Mesenchymal stem cell (in vitro differentiated cells and primary cell): ENCODE data around the gene L3MBTL1.
A peak's percentile ranks its signal among the peaks of the same experiment; 100 is the strongest.

ENCODE experiments used
- DNase-seq: peaks from one replicate; pipeline ENCODE4 v3.0.0-alpha.2; 2013
- H2AFZ ChIP-seq: one replicate; pipeline ENCODE4 v1.6.1; 2013; ENCODE audit warnings: low read depth, mild to moderate bottlenecking, control low read depth, inconsistent platforms, low read length, moderate library complexity
- H2AK5ac ChIP-seq: 2 replicates; pipeline ENCODE4 v1.6.1; 2013; ENCODE audit warnings: low read length, moderate library complexity, mild to moderate bottlenecking, inconsistent platforms; ENCODE audit not compliant: severe bottlenecking
- H2BK120ac ChIP-seq: one replicate; pipeline ENCODE4 v1.6.1; 2013; ENCODE audit warnings: low read depth, mild to moderate bottlenecking, inconsistent platforms, low read length, moderate library complexity
- H2BK12ac ChIP-seq, 2 experiments: one replicate each; pipeline ENCODE4 v1.6.1; 2013; ENCODE audit warnings: inconsistent platforms in 2 of 2, low read length in 2 of 2, mild to moderate bottlenecking in 2 of 2, moderate library complexity in 2 of 2, control low read depth in 1 of 2
- H2BK15ac ChIP-seq: one replicate; pipeline ENCODE4 v1.6.1; 2013; ENCODE audit warnings: mild to moderate bottlenecking, low read depth, inconsistent platforms; ENCODE audit not compliant: poor library complexity, severe bottlenecking
- H2BK5ac ChIP-seq: 2 replicates; pipeline ENCODE4 v1.6.1; 2013; ENCODE audit warnings: low read depth, mild to moderate bottlenecking, low read length, control low read depth, inconsistent platforms; ENCODE audit not compliant: poor library complexity, severe bottlenecking
- H3K14ac ChIP-seq, 2 experiments: one replicate each; pipeline ENCODE4 v1.6.1; 2013; ENCODE audit warnings: inconsistent platforms in 2 of 2, low read length in 2 of 2, control low read depth in 1 of 2, mild to moderate bottlenecking in 1 of 2, moderate library complexity in 1 of 2
- H3K18ac ChIP-seq, 2 experiments: one replicate each; pipeline ENCODE4 v1.6.1; 2013; ENCODE audit warnings: inconsistent platforms in 2 of 2, low read length in 2 of 2, control low read depth in 1 of 2, low read depth in 1 of 2, mild to moderate bottlenecking in 1 of 2
- H3K23ac ChIP-seq, 2 experiments: one replicate each; pipeline ENCODE4 v1.6.1; 2013; ENCODE audit warnings: inconsistent platforms in 2 of 2, low read length in 2 of 2, mild to moderate bottlenecking in 2 of 2, moderate library complexity in 2 of 2, control low read depth in 1 of 2
- H3K27ac ChIP-seq: 2 replicates; pipeline ENCODE4 v1.5.1; 2013; ENCODE audit warnings: mild to moderate bottlenecking, moderate library complexity, low read length, control low read depth, inconsistent platforms; ENCODE audit not compliant: poor library complexity, severe bottlenecking
- H3K27me3 ChIP-seq, 2 experiments: 2 replicates each; pipeline versions ENCODE4 v1.6.1 to v1.7.0; 2013; ENCODE audit warnings: low read length in 2 of 2, mild to moderate bottlenecking in 2 of 2, moderate library complexity in 2 of 2, control low read depth in 1 of 2, inconsistent platforms in 1 of 2; ENCODE audit not compliant: control insufficient read depth in 1 of 2, insufficient read depth in 1 of 2
- H3K36me3 ChIP-seq, 2 experiments: 2 replicates each; pipeline versions ENCODE4 v1.6.1 to v1.7.0; 2013; ENCODE audit warnings: low read length in 2 of 2, control low read depth in 1 of 2, inconsistent platforms in 1 of 2, low read depth in 1 of 2, mild to moderate bottlenecking in 1 of 2; ENCODE audit not compliant: insufficient read depth in 2 of 2, control insufficient read depth in 1 of 2
- H3K4ac ChIP-seq, 2 experiments: one replicate each; pipeline ENCODE4 v1.6.1; 2013; ENCODE audit warnings: inconsistent platforms in 2 of 2, low read length in 2 of 2, mild to moderate bottlenecking in 2 of 2, moderate library complexity in 2 of 2, control low read depth in 1 of 2, low read depth in 1 of 2
- H3K4me1 ChIP-seq: 2 replicates; pipeline ENCODE4 v1.6.1; 2013; ENCODE audit warnings: low read depth, low read length, control low read depth; ENCODE audit not compliant: control insufficient read depth, insufficient read depth
- H3K4me2 ChIP-seq: 2 replicates; pipeline ENCODE4 v1.6.1; 2013; ENCODE audit warnings: low read length, mild to moderate bottlenecking, inconsistent platforms; ENCODE audit not compliant: poor library complexity, severe bottlenecking
- H3K4me3 ChIP-seq, 2 experiments: 2 replicates each; pipeline versions ENCODE4 v1.5.1 to v1.7.0; 2013; ENCODE audit warnings: low read length in 2 of 2, mild to moderate bottlenecking in 2 of 2, control low read depth in 1 of 2, low read depth in 1 of 2; ENCODE audit not compliant: insufficient read depth in 1 of 2
- H3K79me1 ChIP-seq: replicated peaks from 2 replicates; pipeline ENCODE4 v1.6.1; 2013; ENCODE audit warnings: mild to moderate bottlenecking, control low read depth, low read length, inconsistent platforms; ENCODE audit not compliant: poor library complexity, severe bottlenecking
- H3K9ac ChIP-seq: 2 replicates; pipeline ENCODE4 v1.7.0; 2013; ENCODE audit warnings: mild to moderate bottlenecking, low read length, moderate library complexity
- H3K9me3 ChIP-seq: 2 replicates; pipeline ENCODE4 v1.7.0; 2013; ENCODE audit warnings: mild to moderate bottlenecking, low read length; ENCODE audit not compliant: control insufficient read depth
- H4K8ac ChIP-seq: one replicate; pipeline ENCODE4 v1.6.1; 2013; ENCODE audit warnings: inconsistent platforms, mild to moderate bottlenecking, low read length, moderate library complexity
- H4K91ac ChIP-seq: one replicate; pipeline ENCODE4 v1.6.1; 2013; ENCODE audit warnings: mild to moderate bottlenecking, low read length, inconsistent platforms
- WGBS: methylation state at CpG from one replicate; pipeline ENCODE4 v1.1.7; 2013; ENCODE audit warnings: mixed read lengths; 5-methylcytosine and 5-hydroxymethylcytosine counted together

Gene L3MBTL1

DNA sequence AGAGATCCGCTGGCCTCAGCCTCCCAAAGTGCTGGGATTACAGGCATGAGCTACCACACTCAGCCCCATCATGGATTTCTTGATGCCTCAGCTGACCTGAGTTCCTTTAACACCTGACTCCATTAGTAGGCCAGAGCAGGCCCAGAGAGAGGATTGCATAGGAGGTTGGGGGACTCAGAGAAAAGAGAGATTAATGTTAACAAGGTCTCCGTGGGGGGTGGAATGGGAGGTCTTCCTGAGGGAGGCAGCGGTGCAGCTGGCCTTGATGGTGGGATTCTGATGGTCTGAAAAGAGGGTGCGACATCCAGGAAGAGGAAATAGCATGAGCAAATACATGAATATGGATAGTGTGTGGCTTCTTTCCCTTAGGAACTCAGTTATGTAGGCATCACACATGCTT, 61.2 kb downstream of the L3MBTL1 start:
- H2BK120ac ChIP-seq = no peak overlapping the region
- no peak overlapping the region for H2AFZ ChIP-seq
- no peak overlapping the region for H2AK5ac ChIP-seq
- H3K27ac ChIP-seq = no peak overlapping the region
- no peak overlapping the region for H3K4ac ChIP-seq
- no peak for DNase-seq
- no peaks in the 10 kb centered on the region for H3K4me1 ChIP-seq
- no peak overlapping the region for H2BK12ac ChIP-seq
- H3K36me3 ChIP-seq = peaks cover 0 to 63% of the 10 kb centered on the region in 2 experiments
- H2BK5ac ChIP-seq = no peak overlapping the region
- H3K9me3 ChIP-seq = no peaks in the 10 kb centered on the region
- no peak overlapping the region for H3K18ac ChIP-seq
- no peak overlapping the region for H2BK15ac ChIP-seq
- no peak overlapping the region for H3K4me2 ChIP-seq
- peaks cover 5% of the 10 kb centered on the region for H3K79me1 ChIP-seq
- peaks cover 0 to 11% of the 10 kb centered on the region in 2 experiments for H3K27me3 ChIP-seq
- no peak overlapping the region for H3K9ac ChIP-seq
- no peak overlapping the region for H4K8ac ChIP-seq
- no peak overlapping the region for H4K91ac ChIP-seq
- no peak overlapping the region for H3K4me3 ChIP-seq
- WGBS = 88% methylated on average over 4 of the region's 4 CpGs
- no peak overlapping the region for H3K23ac ChIP-seq
- H3K14ac ChIP-seq = no peak overlapping the region

DNA sequence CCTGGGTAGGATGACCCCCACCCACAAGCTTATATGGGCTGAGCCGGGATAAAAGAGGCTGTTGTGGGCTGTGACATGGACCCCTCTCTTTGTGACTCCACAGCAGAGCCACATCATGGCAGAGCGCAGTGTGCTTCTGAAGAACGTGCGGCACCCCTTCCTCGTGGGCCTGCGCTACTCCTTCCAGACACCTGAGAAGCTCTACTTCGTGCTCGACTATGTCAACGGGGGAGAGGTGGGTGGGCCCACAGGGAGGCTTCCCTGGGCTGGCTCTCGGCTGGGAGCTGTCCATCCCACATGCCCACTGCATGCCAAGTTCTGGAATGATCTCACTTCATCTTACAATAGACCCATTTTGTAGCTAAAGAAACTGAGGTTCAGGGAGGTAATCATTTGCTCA, 61.8 kb downstream of the L3MBTL1 start:
- Histone ChIP-seq H3K27me3 (peaks cover 0 to 13% of the 10 kb centered on the region in 2 experiments), H3K4ac (no peak overlapping the region), H3K9me3 (no peaks in the 10 kb centered on the region), H3K4me2 (no peak overlapping the region), H4K8ac (no peak overlapping the region), H3K27ac (no peak overlapping the region), H2BK12ac (no peak overlapping the region), H3K23ac (no peak overlapping the region), H3K79me1 (peaks cover 5% of the 10 kb centered on the region), H4K91ac (no peak overlapping the region), H2BK5ac (no peak overlapping the region), H3K4me1 (no peaks in the 10 kb centered on the region), H2AFZ (no peak overlapping the region), H3K9ac (no peak overlapping the region), H2BK15ac (no peak overlapping the region), H3K4me3 (no peak overlapping the region), H3K14ac (no peak overlapping the region), H2BK120ac (no peak overlapping the region), H2AK5ac (no peak overlapping the region), H3K36me3 (peaks cover 0 to 67% of the 10 kb centered on the region in 2 experiments), H3K18ac (no peak overlapping the region)
- 93% methylated on average over 10 of the region's 10 CpGs for WGBS
- no peak for DNase-seq

DNA sequence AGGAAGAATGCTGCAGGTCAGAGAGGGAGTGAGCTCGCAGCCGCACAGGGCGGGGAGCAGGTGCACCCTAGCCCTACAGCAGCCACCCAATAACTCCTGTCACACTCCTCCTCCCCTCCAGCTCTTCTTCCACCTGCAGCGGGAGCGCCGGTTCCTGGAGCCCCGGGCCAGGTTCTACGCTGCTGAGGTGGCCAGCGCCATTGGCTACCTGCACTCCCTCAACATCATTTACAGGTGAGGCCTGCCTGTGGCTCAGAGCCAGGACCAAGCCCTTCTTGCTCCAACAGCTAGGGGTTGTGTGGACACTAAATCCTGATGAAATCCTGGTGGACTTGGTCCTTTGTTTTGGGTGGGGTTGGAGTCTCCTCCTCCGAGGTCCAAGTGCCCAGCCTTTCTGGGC, 63.0 kb downstream of the L3MBTL1 start:
- Histone ChIP-seq H2BK5ac (no peak overlapping the region), H3K4me1 (no peaks in the 10 kb centered on the region), H2BK15ac (no peak overlapping the region), H3K27me3 (peaks cover 0 to 13% of the 10 kb centered on the region in 2 experiments), H2BK12ac (no peak overlapping the region), H3K18ac (no peak overlapping the region), H3K4ac (no peak overlapping the region), H4K8ac (no peak overlapping the region), H3K36me3 (peaks cover 0 to 62% of the 10 kb centered on the region in 2 experiments), H3K4me2 (no peak overlapping the region), H2AFZ (no peak overlapping the region), H3K23ac (no peak overlapping the region), H3K79me1 (peaks cover 4% of the 10 kb centered on the region), H3K4me3 (no peak overlapping the region), H3K14ac (peak overlapping the region in 1 of 2 experiments; percentile 11), H3K9ac (no peak overlapping the region), H2BK120ac (no peak overlapping the region), H2AK5ac (no peak overlapping the region), H4K91ac (no peak overlapping the region), H3K27ac (no peak overlapping the region), H3K9me3 (no peaks in the 10 kb centered on the region)
- no peak for DNase-seq
- 84% methylated on average over 9 of the region's 10 CpGs for WGBS

DNA sequence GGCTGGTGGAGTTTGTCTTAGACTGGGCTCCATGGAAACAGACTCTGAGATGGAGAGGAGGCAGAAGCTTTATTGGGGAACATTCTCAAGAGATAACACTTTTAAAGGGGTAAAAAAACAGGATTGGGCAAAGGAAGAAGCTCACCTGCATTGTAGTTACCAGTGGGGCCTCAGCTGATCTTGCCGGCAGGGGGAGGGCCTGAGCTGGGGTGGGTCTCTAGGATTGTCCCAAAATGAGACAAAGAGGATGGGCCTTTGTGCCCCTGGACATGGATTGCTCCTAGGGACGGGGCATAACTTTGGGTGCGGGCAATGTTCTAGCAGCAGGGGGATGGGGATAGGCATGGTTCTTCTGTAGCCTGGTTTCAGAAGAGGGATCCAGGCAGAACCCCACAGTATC, 63.8 kb downstream of the L3MBTL1 start:
- no peaks in the 10 kb centered on the region for H3K9me3 ChIP-seq
- H3K27me3 ChIP-seq = peaks cover 0 to 13% of the 10 kb centered on the region in 2 experiments
- no peaks in the 10 kb centered on the region for H3K4me1 ChIP-seq
- H2BK5ac ChIP-seq = no peak overlapping the region
- no peak overlapping the region for H2BK120ac ChIP-seq
- no peaks in the 10 kb centered on the region for H3K79me1 ChIP-seq
- no peak for DNase-seq
- no peak overlapping the region for H3K18ac ChIP-seq
- no peak overlapping the region for H4K91ac ChIP-seq
- peaks cover 0 to 61% of the 10 kb centered on the region in 2 experiments for H3K36me3 ChIP-seq
- H2BK12ac ChIP-seq = no peak overlapping the region
- H2AK5ac ChIP-seq = no peak overlapping the region
- no peak overlapping the region for H2BK15ac ChIP-seq
- H3K4me3 ChIP-seq = no peak overlapping the region
- H2AFZ ChIP-seq = no peak overlapping the region
- no peak overlapping the region for H4K8ac ChIP-seq
- H3K23ac ChIP-seq = no peak overlapping the region
- H3K14ac ChIP-seq = no peak overlapping the region
- H3K9ac ChIP-seq = no peak overlapping the region
- H3K4me2 ChIP-seq = no peak overlapping the region
- H3K27ac ChIP-seq = no peak overlapping the region
- 85% methylated on average over 3 of the region's 3 CpGs for WGBS
- no peak overlapping the region for H3K4ac ChIP-seq
